Heart left ventricle (tissue), 16 donors: ENCODE data around the gene FAP. TPM values are rescaled to one million over a fixed set of nuclear protein-coding genes. Genes with fewer than 3 reads are reported as not detected.

Experiments
- ATAC-seq, 4 donors: fragments of 200-7000 bp; cut with Tn5 transposase; one replicate each; pipeline ENCODE4 v1.9.1; 2020 to 2022; ENCODE audit warnings: moderate library complexity in 4 of 4, mild to moderate bottlenecking in 3 of 4, moderate number of reproducible peaks in 1 of 4
- DNase-seq, 5 donors: peaks; one replicate each; pipeline ENCODE4 v3.0.0-alpha.2; 2020
- H3K27ac ChIP-seq, 12 donors: fragments of 200-600 bp; sonication (generic) in 4 of 12; one replicate each; pipeline versions ENCODE4 v1.5.0 to v1.8.0; 2016 to 2022; ENCODE audit warnings: mild to moderate bottlenecking in 2 of 12
- H3K27me3 ChIP-seq, 9 donors: fragments of 200-600 bp; sonication (generic) in 2 of 9; one replicate each; pipeline versions ENCODE4 v1.5.1 to v1.8.0; 2016 to 2022; ENCODE audit warnings: mild to moderate bottlenecking in 3 of 9
- H3K36me3 ChIP-seq, 9 donors: fragments of 200-600 bp; sonication (generic) in 2 of 9; one replicate each; pipeline versions ENCODE4 v1.5.0 to v1.8.0; 2018 to 2022; ENCODE audit warnings: mild to moderate bottlenecking in 2 of 9
- H3K4me1 ChIP-seq, 12 donors: fragments of 200-600 bp; sonication (generic) in 4 of 12; one replicate each; pipeline versions ENCODE4 v1.5.0 to v1.8.0; 2016 to 2022; ENCODE audit warnings: mild to moderate bottlenecking in 3 of 12
- H3K4me3 ChIP-seq, 12 donors: fragments of 200-600 bp; sonication (generic) in 4 of 12; one replicate each; pipeline versions ENCODE4 v1.5.0 to v1.8.0; 2017 to 2022; ENCODE audit warnings: mild to moderate bottlenecking in 9 of 12, moderate library complexity in 4 of 12
- H3K9me3 ChIP-seq, 12 donors: fragments of 200-600 bp; sonication (generic) in 4 of 12; one replicate each; pipeline versions ENCODE4 v1.5.0 to v1.8.0; 2016 to 2022; ENCODE audit warnings: mild to moderate bottlenecking in 1 of 12
- POLR2A ChIP-seq, 2 donors: fragments of 450-650 bp; IDR thresholded peaks; one replicate each; pipeline ENCODE4 v1.6.1; 2017; ENCODE audit warnings: antibody characterized with exemption in 2 of 2, mild to moderate bottlenecking in 2 of 2, moderate library complexity in 2 of 2
- WGBS, 4 donors: extraction: QIAGEN DNeasy Blood & Tissue Kit in 2 of 4; methylation state at CpG; one replicate each; pipeline versions ENCODE4 v1.1.5 to v1.1.7; 2013 to 2018; 5-methylcytosine and 5-hydroxymethylcytosine counted together
- intact Hi-C, 10 donors: fragments of 100-400 bp; cut with DNase I; formaldehyde crosslinking; loops; one replicate each; pipeline versions ENCODE4 v1.11.1 to v1.14.2; 2022
- polyA plus RNA-seq, 2 donors: library from polyadenylated mRNA; stranded (reverse); fragments of 200-250 nt; gene quantifications; one replicate each; pipeline ENCODE4 v1.2.3, GENCODE V29; 2013
- total RNA-seq, 9 donors: library from RNA; depleted of rRNA in 2 of 9; stranded (reverse); fragments of >200 nt in 2 of 9; fragmentation: NEBNext Ultra II Directional in 3 of 9; extraction: Animal tissue kit (Norgen Biotek cat#: 25700) in 3 of 9; gene quantifications; one replicate each; pipeline versions ENCODE4 v1.1.0 to v1.2.4, GENCODE V29; 2016 to 2023
- TF ChIP-seq, protein P1 (sequence below), 12 donors: fragments of 200-600 bp; sonication (generic) in 4 of 12; IDR thresholded peaks; one replicate each; pipeline versions ENCODE4 v1.5.0 to v1.8.0; 2018 to 2022; ENCODE audit warnings: antibody characterized with exemption in 12 of 12, mild to moderate bottlenecking in 5 of 12
- donor health status: ischemic (EF 13 %, LVEDD 7.1; RV severe dilation, severe dysfunction).
- donor health status: healthy with polysubstance abuse.
- donor health status: DM: no; HTN: yes; CAD: no.
- donor health status: DM: no; HTN: no; CAD: no.
- donor health status: ischemic (EF 25% LVEDD 6.9; RV normal size, moderate dysfunction).
- donor health status: ischemic (EF 25% LVEDD 5.7; RV mildly dilated, moderate dysfunction).
- donor health status: healthy.
- donor health status: DM: yes; HTN: yes; CAD: no.
- donor health status: ischemic (EF 35%, LVEDD 5.7; RV mildly dilated, moderate dysfunction).
- donor health status: nonischemic (EF 11% LVEDD 7.7; RV severe dilation, severe dysfunction).
- donor health status: DM: yes; HTN: yes; CAD: no.
- donor health status: PGD.
- donor health status: ischemic (EF 29% LVEDD 5.4; RV normal size, mild dysfunction).
- donor health status: nonischemic (EF 23%, LVEDD 6.1; RV moderate dilation, normal function).

The FAP gene
- total and polyA plus RNA-seq, 11 donors, result 0.75 to 11.3 (median 2.3) TPM

- H3K27ac ChIP-seq, result peak overlapping the region in 9 of 12 donors; percentile 1 to 74 (median 58)
- WGBS, 4 donors, result 30 to 66% (median 53%) methylated on average over 2 of the region's 2 CpGs
- intact Hi-C loops, result no loop called here
- ATAC-seq, result peak; percentile 24 to 94 (median 90)
- peaks cover 0 to under 1% (median 0%) of the 10 kb centered on the region in 12 donors for H3K9me3 ChIP-seq
- no peak overlapping the region for H3K4me3 ChIP-seq
- no peaks in the 10 kb centered on the region for H3K27me3 ChIP-seq
- no peaks in the 10 kb centered on the region for H3K36me3 ChIP-seq
- TF ChIP-seq, protein P1, sequence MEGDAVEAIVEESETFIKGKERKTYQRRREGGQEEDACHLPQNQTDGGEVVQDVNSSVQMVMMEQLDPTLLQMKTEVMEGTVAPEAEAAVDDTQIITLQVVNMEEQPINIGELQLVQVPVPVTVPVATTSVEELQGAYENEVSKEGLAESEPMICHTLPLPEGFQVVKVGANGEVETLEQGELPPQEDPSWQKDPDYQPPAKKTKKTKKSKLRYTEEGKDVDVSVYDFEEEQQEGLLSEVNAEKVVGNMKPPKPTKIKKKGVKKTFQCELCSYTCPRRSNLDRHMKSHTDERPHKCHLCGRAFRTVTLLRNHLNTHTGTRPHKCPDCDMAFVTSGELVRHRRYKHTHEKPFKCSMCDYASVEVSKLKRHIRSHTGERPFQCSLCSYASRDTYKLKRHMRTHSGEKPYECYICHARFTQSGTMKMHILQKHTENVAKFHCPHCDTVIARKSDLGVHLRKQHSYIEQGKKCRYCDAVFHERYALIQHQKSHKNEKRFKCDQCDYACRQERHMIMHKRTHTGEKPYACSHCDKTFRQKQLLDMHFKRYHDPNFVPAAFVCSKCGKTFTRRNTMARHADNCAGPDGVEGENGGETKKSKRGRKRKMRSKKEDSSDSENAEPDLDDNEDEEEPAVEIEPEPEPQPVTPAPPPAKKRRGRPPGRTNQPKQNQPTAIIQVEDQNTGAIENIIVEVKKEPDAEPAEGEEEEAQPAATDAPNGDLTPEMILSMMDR (IDR thresholded peaks at IDR 0.05), result no peak
- TF ChIP-seq POLR2A (IDR thresholded peaks at IDR 0.05), result no peak
- peak in 3 of 5 donors; percentile 27 to 66 (median 59) for DNase-seq
- peaks cover 0 to 20% (median 8%) of the 10 kb centered on the region in 12 donors for H3K4me1 ChIP-seq
Measured at GRCh38 chr2:162244541-162245031, 1.3 kb upstream of the FAP start.

DNA sequence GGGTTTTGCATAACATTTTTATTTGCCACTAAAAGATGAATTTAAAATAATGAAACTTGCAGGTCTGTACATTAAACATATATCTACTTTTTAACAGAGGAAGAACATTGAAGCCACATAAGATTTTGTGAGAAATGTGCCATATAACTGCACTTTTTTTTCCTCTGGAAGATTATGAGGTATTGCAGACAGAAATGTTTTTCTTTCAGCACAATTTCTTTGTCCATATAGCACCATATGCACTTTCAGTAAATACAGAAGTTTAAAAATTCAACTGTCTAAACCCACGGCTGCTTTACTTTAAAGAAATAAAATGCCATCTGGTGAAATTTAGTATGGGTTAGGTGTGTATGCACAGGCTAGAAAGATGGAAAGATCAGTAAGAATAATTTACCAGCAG is 470 bp upstream of the FAP start:
- Histone ChIP-seq H3K36me3 (no peaks in the 10 kb centered on the region), H3K4me3 (peak overlapping the region in 7 of 12 donors; percentile 37 to 53 (median 47)), H3K4me1 (peaks cover 0 to 20% (median 8%) of the 10 kb centered on the region in 12 donors), H3K9me3 (no peaks in the 10 kb centered on the region), H3K27ac (peak overlapping the region in 9 of 12 donors; percentile 13 to 74 (median 61)), H3K27me3 (no peaks in the 10 kb centered on the region)
- intact Hi-C loops, result no loop called here
- ATAC-seq (no peak), DNase-seq (no peak)
- WGBS, 4 donors, result 77 to 82% (median 79%) methylated on average over 1 of the region's 1 CpG
- TF ChIP-seq, protein P1 (IDR thresholded peaks at IDR 0.05), result no peak
- no peak for TF ChIP-seq POLR2A (IDR thresholded peaks at IDR 0.05)

DNA sequence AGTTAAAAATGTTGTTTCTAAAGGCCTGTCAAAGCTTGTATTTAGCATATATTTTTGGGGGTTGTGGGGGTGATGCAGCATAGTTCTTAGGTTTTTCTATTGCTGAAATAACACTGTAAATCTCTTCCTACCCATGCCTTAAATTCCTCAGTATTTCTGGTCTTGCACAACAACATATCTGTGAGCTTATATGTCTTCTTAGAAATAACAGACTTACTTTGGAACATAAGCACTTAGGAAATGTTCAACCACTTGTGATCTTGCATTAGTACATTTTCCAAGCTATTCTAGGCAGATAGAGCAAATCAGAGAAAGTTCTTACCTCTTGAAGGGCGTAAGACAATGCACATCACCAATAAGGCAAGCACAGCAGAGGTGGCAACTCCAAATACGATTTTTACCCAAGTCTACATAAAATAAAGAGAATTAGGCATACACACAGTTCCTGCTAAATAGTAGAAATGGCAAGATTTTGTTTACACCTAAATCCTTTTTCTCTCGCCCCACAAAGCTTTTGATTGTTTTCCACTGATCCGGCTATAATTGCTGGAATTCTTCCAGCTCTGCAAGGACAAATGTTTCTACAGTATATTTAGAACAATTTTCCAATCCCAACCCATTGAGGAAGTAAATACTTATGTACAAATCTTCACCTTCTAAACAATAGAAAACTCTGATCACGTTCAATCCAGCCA is 512 bp downstream of the FAP start:
- H3K4me1 ChIP-seq, result peaks cover 0 to 20% (median 8%) of the 10 kb centered on the region in 12 donors

DNA sequence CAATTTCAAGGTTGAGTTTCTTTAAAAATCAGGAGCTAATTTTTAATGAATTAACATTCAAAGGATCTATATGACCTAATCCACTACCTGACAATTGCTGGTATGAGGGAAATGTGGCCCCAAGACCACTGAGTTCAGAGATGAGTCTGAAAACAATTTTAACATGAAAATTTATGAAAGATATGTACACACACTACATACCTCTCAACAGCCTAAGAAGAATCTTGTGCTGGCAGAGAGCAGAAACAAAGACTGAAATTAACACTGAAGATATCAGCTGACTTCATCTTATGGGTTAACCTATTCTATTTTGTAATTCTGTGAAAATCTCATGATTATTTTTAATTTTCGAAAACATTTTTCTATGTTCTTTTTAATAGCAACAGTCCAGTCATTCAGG is 1.7 kb downstream of the FAP start:
- Histone ChIP-seq H3K27ac (no peak overlapping the region), H3K4me1 (peaks cover 0 to 20% (median 8%) of the 10 kb centered on the region in 12 donors)

More for the DNA sequence above, 512 bp downstream of the FAP start:
- ATAC-seq (no peak), DNase-seq (no peak)
- Histone ChIP-seq H3K27me3 (no peaks in the 10 kb centered on the region), H3K9me3 (no peaks in the 10 kb centered on the region), H3K36me3 (no peaks in the 10 kb centered on the region), H3K27ac (peak overlapping the region in 11 of 12 donors; percentile 13 to 74 (median 55)), H3K4me3 (peak overlapping the region in 9 of 12 donors; percentile 18 to 53 (median 43))
- WGBS, 4 donors, result 42 to 59% (median 51%) methylated on average over 5 of the region's 5 CpGs
- TF ChIP-seq POLR2A (IDR thresholded peaks at IDR 0.05), result no peak
- TF ChIP-seq, protein P1 (IDR thresholded peaks at IDR 0.05), result no peak
- intact Hi-C loops, result no loop called here

More for the DNA sequence above, 1.7 kb downstream of the FAP start:
- Histone ChIP-seq H3K27me3 (no peaks in the 10 kb centered on the region), H3K9me3 (no peaks in the 10 kb centered on the region), H3K4me3 (peak overlapping the region in 6 of 12 donors; percentile 41 to 53 (median 48)), H3K36me3 (no peaks in the 10 kb centered on the region)
- intact Hi-C loops, result no loop called here
- DNase-seq (no peak), ATAC-seq (no peak)
- WGBS, 4 donors, result 92 to 97% (median 95%) methylated on average over 1 of the region's 1 CpG
- TF ChIP-seq POLR2A (IDR thresholded peaks at IDR 0.05), result no peak
- TF ChIP-seq, protein P1 (IDR thresholded peaks at IDR 0.05), result no peak
